T-helper 9 cell (primary cell): ENCODE results near the gene ADRA2A.

Source experiments
- DNase-seq: peaks from one replicate; pipeline ENCODE4 v3.0.0-alpha.2; 2020

The ADRA2A gene

DNA sequence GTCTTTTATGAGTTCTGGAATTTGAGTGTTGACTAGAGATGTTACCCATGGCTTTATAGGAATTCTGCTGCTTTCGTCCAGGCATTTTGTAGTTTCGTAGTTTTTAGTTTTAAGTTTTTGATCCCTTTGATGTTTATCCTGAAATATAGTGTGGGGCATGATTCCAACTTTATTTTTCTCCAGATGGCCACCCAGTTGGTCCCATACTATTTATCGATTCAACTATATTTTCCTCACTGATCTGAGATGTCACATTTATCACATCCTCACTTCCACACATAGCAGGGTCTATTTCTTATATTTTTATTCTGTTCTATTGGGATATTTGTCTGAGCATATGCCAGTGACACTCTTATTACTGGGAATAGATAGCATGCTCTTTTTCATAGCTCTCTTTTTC is 33.9 kb downstream of the ADRA2A start:
- DNase-seq: no peak

DNA sequence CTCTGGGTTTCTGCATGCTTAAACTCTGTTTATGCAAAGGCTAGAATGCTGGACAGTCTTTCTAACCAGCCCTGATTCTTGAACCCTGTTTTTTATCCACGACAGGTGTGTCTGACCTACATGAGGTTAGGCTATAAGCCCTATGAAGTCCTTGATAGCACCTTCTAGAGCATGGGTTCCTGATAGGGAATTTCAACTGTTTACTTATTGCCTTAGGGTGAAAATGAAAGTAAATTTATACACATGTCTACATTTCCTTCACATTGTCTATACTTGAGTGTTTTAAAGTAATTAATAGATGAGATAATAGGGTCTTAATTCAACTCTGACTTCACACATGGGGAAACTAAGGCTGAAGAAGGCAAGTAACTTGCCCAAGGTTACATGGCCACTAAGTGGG is 35.5 kb downstream of the ADRA2A start:
- DNase-seq: no peak

DNA sequence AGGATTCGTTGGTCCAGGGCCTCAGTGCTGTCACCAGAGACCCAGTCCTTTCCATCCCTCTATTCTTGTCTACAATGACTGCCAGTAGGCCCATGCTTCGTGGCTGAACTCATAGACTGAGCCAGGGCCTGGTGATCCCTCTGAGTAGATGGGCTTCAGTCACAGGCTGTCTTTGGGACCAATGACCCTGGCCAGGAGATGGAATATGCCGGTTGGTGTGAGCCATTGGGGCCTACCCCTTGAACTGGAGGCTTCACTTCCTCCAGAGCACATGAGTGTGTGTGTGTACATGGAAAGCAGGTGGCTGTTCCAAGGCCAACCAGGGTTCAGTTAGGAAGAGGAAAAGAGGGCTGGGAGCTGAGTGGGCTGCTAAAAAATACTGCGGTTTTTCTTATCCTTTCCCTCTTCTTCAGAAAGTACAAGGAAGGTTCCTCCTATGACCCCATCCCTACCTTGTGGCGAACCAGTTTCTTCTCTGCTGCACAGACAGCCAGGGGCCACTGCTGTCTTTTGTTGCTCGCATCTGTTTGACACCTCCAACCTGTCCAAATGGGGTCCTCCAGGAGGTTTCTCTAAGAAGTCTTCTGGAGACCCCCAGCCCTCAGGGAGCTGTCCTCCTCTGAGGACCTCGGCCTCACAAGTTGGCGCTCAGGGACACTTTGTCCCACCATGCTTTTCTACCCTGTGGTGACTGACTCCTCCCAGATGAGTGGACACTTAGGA is 36.6 kb downstream of the ADRA2A start:
- no peak for DNase-seq

DNA sequence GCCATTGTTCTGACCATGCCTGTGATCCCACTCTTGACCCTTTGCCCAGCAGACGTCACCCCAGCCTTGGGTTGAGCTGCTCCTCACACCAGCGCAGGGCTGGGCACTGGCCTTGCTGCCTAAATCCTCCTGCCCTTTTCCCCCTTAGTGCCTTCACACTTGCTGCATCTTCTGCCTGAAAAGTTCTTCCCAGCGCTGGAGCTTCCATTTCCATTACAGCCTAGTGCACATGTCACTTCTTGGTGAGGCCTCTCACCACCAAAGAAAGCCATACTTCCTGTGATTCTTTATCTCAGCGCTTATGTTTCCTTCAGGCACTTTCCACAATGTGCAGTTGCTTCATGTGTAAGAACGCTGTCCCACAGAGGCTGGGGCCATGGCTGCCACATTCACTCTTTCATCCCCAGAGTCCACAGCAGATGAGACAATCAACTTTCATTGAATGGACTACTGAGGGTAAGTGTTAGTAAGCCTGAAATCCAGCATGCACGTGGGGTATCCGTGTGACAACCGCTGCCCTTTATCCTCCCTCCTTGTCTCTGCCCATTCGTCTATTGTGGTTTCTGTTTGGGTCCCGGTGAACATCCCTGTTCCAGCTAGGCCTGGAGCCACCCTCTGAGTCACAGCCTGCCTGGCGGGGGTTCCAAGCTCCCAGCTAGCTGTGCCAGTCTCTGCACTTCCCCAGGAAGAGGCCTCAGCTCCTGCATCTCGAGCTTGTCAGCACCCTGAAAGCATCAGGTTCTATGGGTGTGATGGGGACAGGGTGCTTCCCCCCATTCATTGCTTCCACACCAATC is 37.3 kb downstream of the ADRA2A start:
- no peak for DNase-seq

DNA sequence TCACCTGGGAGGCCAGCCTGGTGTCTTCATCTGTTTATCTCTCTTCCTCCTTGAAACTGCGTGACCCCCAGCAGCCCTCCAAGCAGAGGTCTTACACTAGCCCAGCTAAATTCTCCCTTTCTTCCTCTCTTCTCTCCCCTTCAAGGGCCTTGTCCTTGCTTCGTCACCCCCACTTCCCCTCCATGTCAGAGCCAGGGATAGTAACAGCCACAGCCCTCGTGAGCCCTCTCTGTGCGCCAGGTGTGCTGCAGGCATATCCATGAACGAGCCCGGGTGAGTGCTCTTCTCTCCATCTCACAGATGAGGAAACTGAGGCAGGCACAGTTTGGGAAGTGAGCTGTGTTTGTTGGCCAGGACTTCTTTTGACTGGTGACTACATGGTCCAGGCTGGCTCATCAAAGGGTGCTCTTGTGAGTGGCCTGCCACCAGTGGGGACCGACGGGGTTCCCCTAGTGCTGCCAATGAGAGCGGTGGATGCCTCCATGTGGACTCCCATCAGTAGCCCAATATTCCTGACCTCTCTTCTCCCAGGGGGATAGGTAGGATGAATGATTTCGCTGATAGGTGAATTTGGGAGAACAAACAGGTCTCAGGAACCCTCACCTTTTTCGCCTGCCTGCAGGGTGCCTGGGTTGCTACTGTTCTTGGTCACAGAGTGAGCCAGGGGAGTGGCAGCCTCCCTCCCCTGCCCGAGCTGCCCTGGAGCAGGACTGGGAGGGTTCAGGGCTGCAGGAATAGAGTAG is 38.1 kb downstream of the ADRA2A start:
- no peak for DNase-seq

DNA sequence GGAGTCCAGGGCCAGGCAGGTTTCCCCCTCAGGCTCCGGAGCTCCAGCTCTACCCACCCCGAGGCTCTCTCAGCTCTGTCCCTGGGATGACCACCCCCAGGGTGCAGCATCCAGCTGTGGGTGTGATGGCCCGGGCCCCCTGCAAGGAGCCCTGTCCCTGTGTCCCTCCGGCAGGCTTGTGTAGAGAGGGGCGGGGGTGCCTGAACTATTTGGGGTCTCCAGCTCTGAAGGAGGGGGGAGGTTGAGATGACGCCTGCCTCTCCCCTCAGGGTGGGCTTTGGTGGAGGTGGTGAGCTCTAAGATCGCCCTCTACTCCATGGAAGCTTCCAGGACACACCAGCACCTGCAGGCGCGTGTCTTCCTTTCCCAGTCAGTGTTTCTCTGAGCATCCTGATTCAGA is 39.4 kb downstream of the ADRA2A start:
- DNase-seq: no peak

DNA sequence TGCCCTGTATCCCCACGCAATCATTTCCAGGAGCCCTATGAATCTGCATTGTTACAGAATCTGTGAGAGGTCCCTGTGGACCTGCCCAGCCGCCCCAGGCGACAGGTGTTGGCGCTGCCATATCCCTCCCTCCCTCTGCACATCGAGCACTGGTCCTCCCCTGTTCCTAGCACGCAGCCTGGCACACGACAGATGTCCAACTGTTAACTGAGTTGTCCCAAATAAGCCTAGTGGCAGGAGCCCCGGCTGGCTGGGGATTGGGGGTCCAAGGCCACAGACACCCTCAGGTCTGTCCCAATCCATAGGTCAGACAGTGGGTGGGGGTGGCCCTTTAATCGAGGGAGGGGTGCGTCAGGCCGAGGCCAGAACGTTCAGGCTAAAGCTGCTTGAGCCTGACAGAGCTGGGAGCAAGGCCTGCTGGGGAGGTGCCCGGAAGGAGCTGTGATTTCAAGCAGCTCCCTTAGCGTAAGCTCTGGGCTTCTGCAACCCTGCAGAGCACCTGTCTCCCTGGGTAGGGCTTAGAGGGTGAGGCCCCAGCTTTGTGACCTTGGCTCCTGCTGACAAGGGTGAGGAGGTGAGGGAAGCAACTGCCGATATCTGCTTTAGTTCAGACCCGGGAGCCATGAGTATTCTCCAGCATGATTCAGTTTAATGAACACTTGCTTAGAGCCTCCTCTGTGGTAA is 40.1 kb downstream of the ADRA2A start:
- DNase-seq: no peak

DNA sequence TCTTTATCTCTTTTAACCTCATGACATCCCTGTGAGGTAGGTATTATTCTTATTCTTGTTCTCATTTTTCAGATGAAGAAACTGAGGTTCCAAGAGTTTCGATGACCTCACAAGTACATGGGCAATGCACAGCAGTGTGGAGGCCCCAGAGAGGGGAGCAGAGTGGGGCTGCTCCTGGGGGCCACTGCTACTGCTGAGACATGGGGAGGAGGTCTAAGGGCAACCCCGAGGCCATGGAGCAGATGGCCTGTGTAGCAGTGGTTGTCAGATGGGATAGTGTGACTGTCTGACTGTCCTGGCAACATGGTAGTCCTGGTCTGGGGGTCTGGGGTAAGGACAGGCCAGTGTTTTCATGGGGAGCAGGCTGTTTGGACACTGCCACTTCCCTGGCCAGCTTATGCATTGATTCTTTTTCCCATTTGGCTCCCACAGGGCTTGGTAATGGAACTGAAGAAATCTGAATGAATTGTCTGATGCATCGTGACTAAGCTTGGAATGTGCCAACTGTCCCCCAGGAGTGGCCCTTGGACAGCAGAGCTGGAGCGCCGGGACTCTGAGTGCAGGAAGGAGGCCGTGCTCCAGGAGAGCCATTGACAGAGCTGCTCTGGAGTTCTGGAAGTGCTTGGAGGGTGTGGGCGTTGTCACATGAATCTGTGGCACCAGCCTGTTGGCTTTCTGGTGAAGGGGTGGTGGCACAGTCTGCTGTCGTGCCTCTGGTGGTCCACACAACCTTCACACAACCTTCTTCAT is 40.9 kb downstream of the ADRA2A start:
- DNase-seq: no peak

DNA sequence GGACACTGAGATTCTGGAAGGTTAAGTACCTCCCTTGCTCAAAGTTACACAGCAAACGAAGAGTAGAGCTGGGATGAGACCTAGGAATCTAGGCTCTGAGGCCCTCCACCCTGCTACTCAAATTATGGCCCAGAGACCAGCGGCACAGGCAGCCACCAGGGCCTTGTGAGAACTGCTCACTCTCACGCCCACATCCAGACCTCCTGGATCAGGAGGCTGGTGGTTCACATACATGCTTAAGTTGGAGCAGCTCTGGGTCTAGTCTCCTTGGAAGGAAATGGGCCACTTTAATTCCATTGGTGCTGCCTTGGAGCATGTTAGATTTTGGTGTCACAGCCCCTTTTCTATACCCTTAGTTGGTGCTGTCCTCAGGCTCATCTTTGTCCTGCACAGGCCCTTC is 41.9 kb downstream of the ADRA2A start:
- no peak for DNase-seq

DNA sequence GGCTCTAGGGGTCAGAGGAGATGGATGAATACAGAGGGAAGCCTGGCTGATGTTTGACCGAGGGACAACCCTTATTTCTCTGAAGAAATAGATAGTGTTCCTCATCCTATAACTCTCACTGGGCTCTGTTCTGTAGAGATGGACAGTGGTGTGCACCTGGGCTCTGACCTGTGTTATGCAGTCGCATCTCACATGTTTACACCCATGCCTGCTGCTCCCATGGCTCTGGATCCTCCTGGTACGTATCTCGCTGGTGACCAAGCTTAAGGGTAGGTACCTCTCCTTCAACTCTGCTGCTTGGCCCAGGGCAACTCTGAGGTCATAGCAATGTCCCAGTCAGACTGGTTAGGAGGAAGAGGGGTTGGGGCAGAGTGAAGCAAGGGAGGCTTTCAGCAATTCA is 42.8 kb downstream of the ADRA2A start:
- DNase-seq: no peak

DNA sequence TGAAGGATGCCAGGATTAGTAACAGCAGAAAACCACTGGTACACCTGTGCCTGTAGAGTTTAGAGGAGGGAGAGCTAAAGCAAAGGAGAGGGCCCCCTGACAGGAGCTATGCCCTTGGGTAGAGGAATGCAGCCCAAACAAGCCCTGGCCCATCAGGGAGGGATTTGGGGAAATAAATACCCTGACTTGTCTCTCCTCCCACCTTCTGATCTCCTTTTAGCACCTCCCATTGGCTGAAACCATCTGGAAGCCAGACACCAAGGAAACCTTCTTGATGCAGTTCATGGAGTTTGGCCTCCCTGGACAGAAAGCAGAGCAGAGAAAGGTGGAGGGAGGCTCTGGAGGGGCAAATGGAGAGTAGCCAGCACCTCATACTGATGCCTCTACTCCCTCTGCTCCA is 45.3 kb downstream of the ADRA2A start:
- DNase-seq: no peak

DNA sequence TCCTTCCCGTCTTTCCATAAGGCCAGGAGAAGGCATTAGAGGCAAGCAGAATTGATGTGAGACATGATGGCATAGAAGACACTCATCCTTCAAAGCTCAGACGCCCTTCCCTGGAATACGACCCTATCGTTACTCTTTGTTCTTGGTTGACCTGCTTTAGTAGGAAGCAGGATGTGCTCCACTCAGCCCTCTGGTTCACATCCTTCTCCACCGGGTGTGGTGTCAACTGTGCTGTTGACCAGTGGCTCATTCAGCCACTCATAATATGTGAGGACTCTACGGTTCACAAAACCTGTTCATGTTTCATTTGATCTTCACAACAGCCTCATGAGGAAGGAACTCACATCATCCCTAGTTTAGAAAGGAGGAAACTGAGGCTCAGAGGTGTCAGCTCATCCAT is 47.1 kb downstream of the ADRA2A start:
- no peak for DNase-seq

DNA sequence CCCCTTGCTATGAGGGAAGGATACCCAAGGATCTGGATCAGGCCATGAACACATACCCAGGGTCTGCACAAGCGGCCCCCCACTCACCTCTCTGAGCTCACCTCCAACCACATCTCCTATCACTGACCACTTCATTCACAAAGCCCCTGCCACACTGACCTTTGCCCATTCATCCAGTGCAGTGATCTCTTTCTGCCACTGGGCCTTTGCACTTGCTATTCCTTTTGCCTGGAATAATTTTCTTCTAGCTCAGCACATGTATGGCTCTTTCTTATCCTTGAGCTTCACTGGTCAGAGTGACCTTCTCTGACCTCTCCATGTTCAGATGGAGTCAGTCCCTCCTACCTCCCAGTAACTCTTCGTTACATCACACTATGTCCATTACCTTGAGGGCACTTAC is 48.3 kb downstream of the ADRA2A start:
- no peak for DNase-seq

DNA sequence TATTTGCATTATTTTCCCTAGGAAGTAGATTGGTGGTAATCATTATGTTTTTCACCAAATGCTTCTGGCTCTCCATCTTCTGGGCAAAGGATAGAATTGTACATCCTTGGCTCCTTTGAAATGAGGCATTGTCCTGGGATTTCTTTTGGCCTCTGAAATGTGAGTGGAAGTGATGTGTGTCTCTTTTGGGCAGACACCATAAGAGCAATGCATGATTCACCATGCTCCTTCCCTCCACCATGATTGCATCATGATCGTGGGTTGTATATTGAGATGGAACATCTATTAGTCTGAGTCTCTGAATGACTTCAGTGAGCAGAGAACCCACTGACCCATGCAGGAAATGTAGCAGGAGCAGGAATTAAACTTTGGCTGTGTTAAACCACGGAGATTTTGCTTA is 49.2 kb downstream of the ADRA2A start:
- no peak for DNase-seq

DNA sequence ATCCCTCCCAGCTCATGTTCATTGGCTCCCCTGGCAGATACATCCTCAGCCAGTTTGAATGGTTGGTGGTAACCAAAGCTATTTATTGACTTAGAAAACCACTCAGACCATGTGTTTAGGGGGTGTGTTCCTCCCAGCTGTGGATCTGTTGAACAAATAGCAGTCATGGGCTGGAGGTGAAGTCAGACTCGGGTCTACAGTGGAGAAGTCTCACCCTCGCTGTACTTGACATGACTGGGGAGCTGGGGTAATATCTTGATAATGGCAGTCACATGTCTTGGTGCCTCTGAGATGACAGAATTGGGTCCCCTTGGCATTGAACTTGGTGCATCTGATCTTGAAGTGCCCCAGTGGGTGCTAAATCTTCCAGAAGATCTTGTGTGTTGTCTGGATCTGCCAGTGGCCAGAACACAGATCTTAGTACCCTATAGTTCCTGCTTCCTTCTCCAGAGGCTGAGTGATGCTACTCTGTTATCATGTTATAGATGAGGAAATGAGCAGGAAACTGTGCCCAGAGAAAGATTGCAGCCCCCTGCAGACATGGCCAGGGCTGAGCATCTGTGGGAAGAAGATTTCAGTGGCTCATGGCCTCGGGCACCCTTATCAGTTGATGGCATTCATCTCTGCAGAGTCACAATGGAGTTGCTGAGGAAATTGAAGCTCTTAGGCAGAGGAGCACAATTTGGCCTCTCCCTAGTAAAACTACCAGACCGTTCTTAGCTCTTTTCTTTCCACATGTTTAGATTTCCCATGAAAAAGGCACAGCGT is 50.4 kb downstream of the ADRA2A start:
- no peak for DNase-seq

DNA sequence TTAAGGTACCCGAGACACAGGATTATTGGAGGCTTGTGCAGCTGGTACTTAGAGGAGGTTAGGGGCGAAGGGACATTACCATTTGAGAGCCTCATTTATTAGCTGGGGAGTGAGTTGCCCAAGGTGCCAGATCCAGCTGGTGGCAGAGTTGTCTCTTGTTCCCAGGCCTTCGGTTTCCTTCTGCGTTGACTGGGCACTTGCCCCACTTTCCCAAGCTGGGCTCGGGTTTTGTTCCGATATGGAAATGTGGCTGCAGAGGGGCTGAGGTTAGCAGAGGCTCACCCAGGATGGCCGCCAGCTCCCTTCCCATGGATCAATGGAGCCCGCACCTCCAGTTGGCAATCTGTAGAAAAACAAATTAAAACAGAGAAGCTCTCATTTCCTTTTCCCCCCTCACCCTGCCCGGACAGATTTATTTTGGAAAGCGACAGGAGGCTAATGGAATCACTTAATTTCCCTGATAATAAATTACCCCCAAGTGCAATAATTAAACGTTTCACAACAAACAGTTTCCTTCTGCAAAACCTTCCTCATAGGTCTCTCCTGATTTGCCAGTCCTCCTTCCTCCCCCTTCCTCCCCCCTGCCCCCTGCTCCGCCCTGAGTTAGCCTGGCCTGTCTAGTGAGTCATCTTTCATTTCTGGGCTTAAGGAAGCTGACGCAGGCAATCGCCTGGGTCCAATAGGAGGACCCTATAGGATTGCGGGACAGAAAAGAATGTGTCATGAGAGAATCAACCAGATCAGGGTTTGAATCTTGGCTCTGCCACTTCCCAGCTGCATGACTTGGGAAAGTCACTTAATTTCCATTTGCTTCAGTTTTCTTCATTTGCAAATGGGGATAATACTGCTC is 51.7 kb downstream of the ADRA2A start:
- DNase-seq: no peak

DNA sequence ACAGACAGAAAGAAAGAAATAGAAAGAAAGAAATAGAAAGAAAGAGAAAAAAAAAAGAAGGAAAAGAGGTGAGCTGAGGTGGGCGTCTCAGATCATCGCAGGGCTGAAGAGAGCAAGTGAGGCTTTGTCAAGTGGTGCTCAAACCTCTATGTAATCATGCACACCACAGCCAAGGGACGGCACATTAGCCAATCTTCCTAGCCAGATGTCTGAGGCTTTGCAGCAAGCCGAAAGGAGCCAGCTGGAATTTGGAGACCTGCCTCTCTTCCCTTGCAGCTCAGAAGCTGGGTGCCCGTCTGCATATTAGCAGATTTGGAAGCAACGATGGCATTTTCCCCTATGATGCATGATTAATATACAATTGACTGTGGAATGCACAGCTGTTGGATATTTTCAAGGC is 52.5 kb downstream of the ADRA2A start:
- DNase-seq: no peak

DNA sequence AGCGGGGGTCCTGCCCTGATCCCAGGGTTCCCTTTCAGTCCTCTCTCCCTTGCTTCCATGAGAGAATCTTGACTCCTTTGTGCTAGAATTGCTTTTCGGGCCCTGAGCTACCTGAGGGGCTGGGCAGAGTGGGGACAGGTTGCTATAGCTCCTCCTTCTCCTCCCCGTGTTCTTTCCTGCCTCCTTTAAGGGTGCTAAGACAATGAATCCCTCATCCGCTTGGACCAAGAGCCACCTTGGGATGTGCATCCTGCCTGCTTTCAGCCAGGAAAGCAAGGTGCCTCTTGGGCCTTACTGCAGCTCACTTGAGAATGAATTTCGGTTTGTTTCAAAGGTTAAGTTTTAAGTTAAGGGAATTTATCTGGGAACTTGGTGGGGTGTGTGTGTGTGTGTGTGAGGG is 53.6 kb downstream of the ADRA2A start:
- DNase-seq: no peak
